ENCODE data around the gene ITGBL1.

ITGBL1 gene

DNA sequence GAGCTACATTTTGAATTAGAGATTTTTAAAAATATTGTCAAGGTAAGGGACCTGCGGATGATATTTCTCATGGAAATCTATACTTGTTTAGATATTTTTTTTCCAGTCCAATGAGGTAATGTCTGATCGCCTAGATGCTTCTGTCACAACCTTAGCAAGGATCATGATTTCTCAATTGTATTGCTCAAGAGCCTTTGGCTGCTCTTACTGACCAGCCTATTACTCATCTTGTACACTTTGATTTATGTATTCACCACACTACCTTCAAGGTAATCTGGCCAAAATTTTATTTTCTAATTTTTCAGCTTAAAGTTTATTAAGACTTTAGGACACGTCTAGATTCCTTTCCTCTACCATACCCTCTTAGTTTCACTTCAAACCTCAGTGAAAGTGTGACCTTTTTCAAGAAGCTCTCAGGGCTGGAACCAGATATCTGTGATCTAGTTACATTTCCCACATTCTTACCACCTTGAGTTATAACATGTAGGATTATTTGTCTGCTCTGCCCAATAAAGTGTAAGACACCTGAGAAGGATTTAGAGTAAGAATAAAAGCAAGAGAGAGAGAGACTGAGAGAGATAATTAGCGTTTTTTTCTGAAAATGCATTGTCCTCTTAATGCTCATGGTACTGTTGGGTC lies 197.1 kb downstream of the ITGBL1 start:
- Histone ChIP-seq H3K18ac (ENCODE audit: low read length) (no peak overlapping the region), H3K4ac (ENCODE audit: low read depth, low read length) (no peak overlapping the region), H3K79me2 (ENCODE audit: control insufficient read depth, insufficient read depth, low read length) (no peaks in the 10 kb centered on the region), H3K27ac (ENCODE audit: low read depth, low read length) (no peak overlapping the region), H4K8ac (ENCODE audit: low read depth, low read length) (no peak overlapping the region), H3K27me3 (ENCODE audit: insufficient read depth, low read length, poor library complexity) (no peaks in the 10 kb centered on the region), H3K79me1 (ENCODE audit: low read length) (no peaks in the 10 kb centered on the region), H2BK15ac (replicated peaks; ENCODE audit: low read depth) (no peak overlapping the region), H2BK120ac (ENCODE audit: low read depth, low read length) (no peak overlapping the region), H3K4me2 (ENCODE audit: low read length) (no peak overlapping the region), H4K5ac (ENCODE audit: low read length) (no peak overlapping the region), H3K56ac (ENCODE audit: low read length) (no peak overlapping the region), H2AK5ac (ENCODE audit: low read length) (no peak overlapping the region), H3K9ac (ENCODE audit: low read length) (no peak overlapping the region), H2BK5ac (ENCODE audit: low read length) (no peak overlapping the region), H3K4me3 (ENCODE audit: low read length) (no peak overlapping the region), H3K23ac (ENCODE audit: low read length) (no peak overlapping the region), H3K4me1 (ENCODE audit: control insufficient read depth, low read depth, low read length) (no peaks in the 10 kb centered on the region), H3K36me3 (ENCODE audit: control insufficient read depth, insufficient read depth, low read length) (no peaks in the 10 kb centered on the region)
- no CpG with 5 or more reads among the region's 4 CpGs for WGBS (ENCODE audit: extremely low coverage, insufficient coverage, low lambda C conversion rate)
- no peak for DNase-seq

DNA sequence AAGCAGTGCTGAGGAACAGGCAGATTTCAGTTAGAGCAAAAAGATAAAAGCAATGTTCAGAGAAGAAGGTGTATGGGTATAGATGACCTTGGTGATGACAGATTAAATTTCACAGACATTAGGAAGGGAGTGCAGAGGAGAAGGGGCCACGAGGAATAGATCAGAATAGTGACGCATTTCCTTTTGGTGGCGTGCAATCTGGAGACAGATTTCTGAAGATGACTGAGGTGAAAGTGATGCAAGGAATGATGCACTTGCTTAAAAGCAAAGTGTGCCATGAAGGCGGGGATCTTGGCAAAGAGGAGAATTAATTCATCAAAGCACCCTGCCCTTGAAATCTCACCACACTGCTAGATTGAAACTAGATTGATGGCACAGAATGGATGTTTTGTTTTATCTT lies 202.4 kb downstream of the ITGBL1 start:
- Histone ChIP-seq H2BK5ac (ENCODE audit: low read length) (no peak overlapping the region), H3K36me3 (ENCODE audit: control insufficient read depth, insufficient read depth, low read length) (no peaks in the 10 kb centered on the region), H3K4me1 (ENCODE audit: control insufficient read depth, low read depth, low read length) (no peaks in the 10 kb centered on the region), H3K4me3 (ENCODE audit: low read length) (no peak overlapping the region), H2AK5ac (ENCODE audit: low read length) (no peak overlapping the region), H3K27me3 (ENCODE audit: insufficient read depth, low read length, poor library complexity) (no peaks in the 10 kb centered on the region), H3K4me2 (ENCODE audit: low read length) (no peak overlapping the region), H3K18ac (ENCODE audit: low read length) (peak overlapping the region; percentile 20), H3K79me2 (ENCODE audit: control insufficient read depth, insufficient read depth, low read length) (no peaks in the 10 kb centered on the region), H3K27ac (ENCODE audit: low read depth, low read length) (no peak overlapping the region), H3K23ac (ENCODE audit: low read length) (no peak overlapping the region), H3K4ac (ENCODE audit: low read depth, low read length) (no peak overlapping the region), H4K5ac (ENCODE audit: low read length) (no peak overlapping the region), H2BK15ac (replicated peaks; ENCODE audit: low read depth) (no peak overlapping the region), H4K8ac (ENCODE audit: low read depth, low read length) (no peak overlapping the region), H3K56ac (ENCODE audit: low read length) (no peak overlapping the region), H3K79me1 (ENCODE audit: low read length) (no peaks in the 10 kb centered on the region), H2BK120ac (ENCODE audit: low read depth, low read length) (no peak overlapping the region), H3K9ac (ENCODE audit: low read length) (no peak overlapping the region)
- DNase-seq = no peak
- no CpG with 5 or more reads among the region's 4 CpGs for WGBS (ENCODE audit: extremely low coverage, insufficient coverage, low lambda C conversion rate)

DNA sequence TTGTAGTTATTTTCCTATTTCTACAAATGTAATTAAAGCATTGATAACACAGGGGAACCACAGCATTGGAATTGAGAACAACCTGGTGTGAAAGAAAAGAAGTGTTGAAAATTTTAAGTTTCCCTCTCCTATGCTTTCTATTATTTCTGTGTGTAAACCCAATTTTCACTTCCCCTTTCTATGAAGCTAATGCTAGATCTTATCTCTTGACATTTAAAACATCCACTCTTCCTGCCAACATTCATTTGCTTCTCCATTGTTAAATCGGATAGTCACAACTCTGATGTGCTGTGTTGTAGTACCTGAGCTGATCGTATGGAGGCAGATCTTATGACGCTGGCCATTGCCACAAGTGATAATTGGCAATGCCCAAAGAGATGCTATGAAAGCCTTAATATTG lies 203.0 kb downstream of the ITGBL1 start:
- peak overlapping the region; percentile 81 for H3K27ac ChIP-seq (ENCODE audit: low read depth, low read length)
- H3K4me3 ChIP-seq (ENCODE audit: low read length) = no peak overlapping the region
- no peak overlapping the region for H2BK15ac ChIP-seq (replicated peaks; ENCODE audit: low read depth)
- no peak for DNase-seq
- no peak overlapping the region for H3K56ac ChIP-seq (ENCODE audit: low read length)
- no peak overlapping the region for H2BK5ac ChIP-seq (ENCODE audit: low read length)
- no peak overlapping the region for H3K4ac ChIP-seq (ENCODE audit: low read depth, low read length)
- no peaks in the 10 kb centered on the region for H3K36me3 ChIP-seq (ENCODE audit: control insufficient read depth, insufficient read depth, low read length)
- no peaks in the 10 kb centered on the region for H3K27me3 ChIP-seq (ENCODE audit: insufficient read depth, low read length, poor library complexity)
- H3K79me1 ChIP-seq (ENCODE audit: low read length) = no peaks in the 10 kb centered on the region
- no peak overlapping the region for H4K5ac ChIP-seq (ENCODE audit: low read length)
- H4K8ac ChIP-seq (ENCODE audit: low read depth, low read length) = no peak overlapping the region
- WGBS (ENCODE audit: extremely low coverage, insufficient coverage, low lambda C conversion rate) = no CpG with 5 or more reads among the region's 3 CpGs
- H3K23ac ChIP-seq (ENCODE audit: low read length) = no peak overlapping the region
- no peak overlapping the region for H3K18ac ChIP-seq (ENCODE audit: low read length)
- no peak overlapping the region for H3K4me2 ChIP-seq (ENCODE audit: low read length)
- H3K4me1 ChIP-seq (ENCODE audit: control insufficient read depth, low read depth, low read length) = no peaks in the 10 kb centered on the region
- no peaks in the 10 kb centered on the region for H3K79me2 ChIP-seq (ENCODE audit: control insufficient read depth, insufficient read depth, low read length)
- H2AK5ac ChIP-seq (ENCODE audit: low read length) = no peak overlapping the region
- no peak overlapping the region for H3K9ac ChIP-seq (ENCODE audit: low read length)
- no peak overlapping the region for H2BK120ac ChIP-seq (ENCODE audit: low read depth, low read length)

DNA sequence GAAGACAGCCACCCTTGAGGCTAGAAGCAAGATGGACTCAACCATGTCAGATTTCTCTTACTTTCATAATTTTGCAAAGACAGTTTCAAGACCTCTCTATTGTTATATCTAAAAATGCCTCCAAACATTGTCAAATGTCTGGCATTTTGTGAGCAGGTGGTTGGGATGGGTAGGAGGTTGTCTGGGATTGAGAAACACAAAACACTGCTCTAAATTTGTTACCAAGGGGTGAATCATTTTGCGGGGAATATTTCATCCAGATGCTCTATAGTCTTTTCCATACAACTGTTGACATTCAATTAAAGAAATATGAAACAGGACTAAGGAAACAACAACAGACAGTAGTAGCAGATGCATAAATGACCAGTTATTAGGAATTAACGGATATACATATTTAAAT lies 208.2 kb downstream of the ITGBL1 start:
- H3K36me3 ChIP-seq (ENCODE audit: control insufficient read depth, insufficient read depth, low read length) = no peaks in the 10 kb centered on the region
- H2BK120ac ChIP-seq (ENCODE audit: low read depth, low read length) = no peak overlapping the region
- no peaks in the 10 kb centered on the region for H3K79me2 ChIP-seq (ENCODE audit: control insufficient read depth, insufficient read depth, low read length)
- H2AK5ac ChIP-seq (ENCODE audit: low read length) = no peak overlapping the region
- no peaks in the 10 kb centered on the region for H3K4me1 ChIP-seq (ENCODE audit: control insufficient read depth, low read depth, low read length)
- no peak overlapping the region for H2BK5ac ChIP-seq (ENCODE audit: low read length)
- no peak overlapping the region for H2BK15ac ChIP-seq (replicated peaks; ENCODE audit: low read depth)
- H3K27ac ChIP-seq (ENCODE audit: low read depth, low read length) = no peak overlapping the region
- no peaks in the 10 kb centered on the region for H3K27me3 ChIP-seq (ENCODE audit: insufficient read depth, low read length, poor library complexity)
- no peak overlapping the region for H3K4me2 ChIP-seq (ENCODE audit: low read length)
- no peak for DNase-seq
- no peaks in the 10 kb centered on the region for H3K79me1 ChIP-seq (ENCODE audit: low read length)
- no peak overlapping the region for H3K4ac ChIP-seq (ENCODE audit: low read depth, low read length)
- no peak overlapping the region for H3K18ac ChIP-seq (ENCODE audit: low read length)
- H3K56ac ChIP-seq (ENCODE audit: low read length) = no peak overlapping the region
- H4K5ac ChIP-seq (ENCODE audit: low read length) = no peak overlapping the region
- no peak overlapping the region for H3K9ac ChIP-seq (ENCODE audit: low read length)
- H3K23ac ChIP-seq (ENCODE audit: low read length) = no peak overlapping the region
- H3K4me3 ChIP-seq (ENCODE audit: low read length) = no peak overlapping the region
- no CpG with 5 or more reads among the region's 2 CpGs for WGBS (ENCODE audit: extremely low coverage, insufficient coverage, low lambda C conversion rate)
- no peak overlapping the region for H4K8ac ChIP-seq (ENCODE audit: low read depth, low read length)

DNA sequence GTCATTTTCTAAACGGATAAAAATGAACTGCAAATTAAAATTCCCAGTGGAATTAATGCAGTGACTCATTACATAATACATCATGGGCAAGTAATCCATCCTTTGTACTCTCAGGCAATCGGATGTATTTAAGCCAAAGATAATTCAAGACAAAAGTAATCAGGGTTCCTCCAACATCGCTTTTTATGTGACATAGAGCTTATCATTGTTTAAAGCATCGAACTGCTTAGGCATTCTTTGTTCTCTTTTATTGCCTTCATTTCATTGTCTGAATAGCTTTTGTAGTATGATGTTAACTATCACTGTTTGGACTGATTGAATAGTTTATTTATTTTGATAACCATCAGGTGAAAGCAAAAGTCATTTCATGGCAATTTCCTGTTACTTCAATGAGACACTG lies 209.4 kb downstream of the ITGBL1 start:
- no peak overlapping the region for H4K5ac ChIP-seq (ENCODE audit: low read length)
- no peak overlapping the region for H3K23ac ChIP-seq (ENCODE audit: low read length)
- H3K79me2 ChIP-seq (ENCODE audit: control insufficient read depth, insufficient read depth, low read length) = no peaks in the 10 kb centered on the region
- H3K4me1 ChIP-seq (ENCODE audit: control insufficient read depth, low read depth, low read length) = no peaks in the 10 kb centered on the region
- no peak overlapping the region for H3K4me3 ChIP-seq (ENCODE audit: low read length)
- WGBS (ENCODE audit: extremely low coverage, insufficient coverage, low lambda C conversion rate) = no CpG with 5 or more reads among the region's 4 CpGs
- H3K36me3 ChIP-seq (ENCODE audit: control insufficient read depth, insufficient read depth, low read length) = no peaks in the 10 kb centered on the region
- no peak for DNase-seq
- H2BK120ac ChIP-seq (ENCODE audit: low read depth, low read length) = no peak overlapping the region
- no peak overlapping the region for H3K18ac ChIP-seq (ENCODE audit: low read length)
- no peak overlapping the region for H2AK5ac ChIP-seq (ENCODE audit: low read length)
- no peak overlapping the region for H4K8ac ChIP-seq (ENCODE audit: low read depth, low read length)
- H3K79me1 ChIP-seq (ENCODE audit: low read length) = no peaks in the 10 kb centered on the region
- H3K4me2 ChIP-seq (ENCODE audit: low read length) = no peak overlapping the region
- H2BK15ac ChIP-seq (replicated peaks; ENCODE audit: low read depth) = no peak overlapping the region
- H3K27me3 ChIP-seq (ENCODE audit: insufficient read depth, low read length, poor library complexity) = no peaks in the 10 kb centered on the region
- H3K4ac ChIP-seq (ENCODE audit: low read depth, low read length) = no peak overlapping the region
- no peak overlapping the region for H3K27ac ChIP-seq (ENCODE audit: low read depth, low read length)
- H2BK5ac ChIP-seq (ENCODE audit: low read length) = no peak overlapping the region
- H3K56ac ChIP-seq (ENCODE audit: low read length) = no peak overlapping the region
- H3K9ac ChIP-seq (ENCODE audit: low read length) = no peak overlapping the region
